HEK293 (cell line): Measurements from ENCODE around the gene EPS8.

ENCODE experiments used
- HOXC10 ChIP-seq: sonication (generic); formaldehyde crosslinking; IDR thresholded peaks from 2 replicates; pipeline ENCODE4 v1.8.1; 2023; ENCODE audit warnings: mild to moderate bottlenecking, missing genetic modification reagents
- INSM2 ChIP-seq: fragments of 450-650 bp; formaldehyde crosslinking; IDR thresholded peaks from 2 replicates; pipeline ENCODE4 v1.5.1; 2016; ENCODE audit warnings: missing biosample characterization, missing genetic modification characterization
- KLF1 ChIP-seq: fragments of 450-650 bp; formaldehyde crosslinking; IDR thresholded peaks from 2 replicates; pipeline ENCODE4 v1.5.1; 2016; ENCODE audit warnings: missing biosample characterization, missing genetic modification characterization
- KLF16 ChIP-seq: fragments of 450-650 bp; formaldehyde crosslinking; IDR thresholded peaks from 2 replicates; pipeline ENCODE4 v1.5.1; 2017; ENCODE audit warnings: missing biosample characterization, missing genetic modification characterization
- PATZ1 ChIP-seq: fragments of 450-650 bp; formaldehyde crosslinking; IDR thresholded peaks from 2 replicates; pipeline ENCODE4 v1.5.1; 2016; ENCODE audit warnings: missing biosample characterization, missing genetic modification characterization
- ZBTB20 ChIP-seq: fragments of 450-650 bp; formaldehyde crosslinking; IDR thresholded peaks from 2 replicates; pipeline ENCODE4 v1.5.1; 2016; ENCODE audit warnings: missing biosample characterization, missing genetic modification characterization
- ZBTB26 ChIP-seq: fragments of 450-650 bp; formaldehyde crosslinking; optimal IDR thresholded peaks from 2 replicates; pipeline ENCODE3; 2016; ENCODE audit warnings: missing biosample characterization, mild to moderate bottlenecking, missing genetic modification characterization
- ZBTB49 ChIP-seq: fragments of 450-650 bp; formaldehyde crosslinking; IDR thresholded peaks from 2 replicates; pipeline ENCODE4 v1.5.1; 2016; ENCODE audit warnings: missing biosample characterization, missing genetic modification characterization, low read depth
- ZFP69B ChIP-seq: fragments of 450-650 bp; formaldehyde crosslinking; IDR thresholded peaks from 2 replicates; pipeline ENCODE4 v1.5.1; 2016; ENCODE audit warnings: missing biosample characterization, missing genetic modification characterization
- ZNF140 ChIP-seq: fragments of 450-650 bp; formaldehyde crosslinking; IDR thresholded peaks from 2 replicates; pipeline ENCODE4 v1.5.1; 2016; ENCODE audit warnings: missing biosample characterization, missing genetic modification characterization
- ZNF184 ChIP-seq: fragments of 450-650 bp; IDR thresholded peaks from 2 replicates; pipeline ENCODE4 v1.5.1; 2018; ENCODE audit warnings: missing biosample characterization, mild to moderate bottlenecking, missing genetic modification characterization
- ZNF202 ChIP-seq: fragments of 450-650 bp; formaldehyde crosslinking; IDR thresholded peaks from 2 replicates; pipeline ENCODE4 v1.5.1; 2016; ENCODE audit warnings: missing biosample characterization, missing genetic modification characterization, borderline replicate concordance
- ZNF274 ChIP-seq, 2 experiments: fragments of 200-500 bp in 1 of 2; fragments of 450-650 bp in 1 of 2; sonication (Bioruptor generic) in 1 of 2; formaldehyde crosslinking in 1 of 2; IDR thresholded peaks; 2 replicates each; pipeline versions ENCODE4 v1.5.1 to v1.6.1; 2014 to 2016; ENCODE audit warnings: borderline replicate concordance in 1 of 2, inconsistent platforms in 1 of 2, low read length in 1 of 2, missing biosample characterization in 1 of 2, missing genetic modification characterization in 1 of 2
- ZNF335 ChIP-seq: fragments of 450-650 bp; formaldehyde crosslinking; conservative IDR thresholded peaks from 2 replicates; pipeline ENCODE4 v1.5.1; 2016; ENCODE audit warnings: missing biosample characterization, missing genetic modification characterization
- ZNF354C ChIP-seq: fragments of 450-650 bp; formaldehyde crosslinking; IDR thresholded peaks from 2 replicates; pipeline ENCODE4 v1.5.1; 2016; ENCODE audit warnings: missing biosample characterization, missing genetic modification characterization, low read depth, borderline replicate concordance
- ZNF423 ChIP-seq: fragments of 450-650 bp; formaldehyde crosslinking; IDR thresholded peaks from 2 replicates; pipeline ENCODE4 v1.5.1; 2016; ENCODE audit warnings: missing biosample characterization, missing genetic modification characterization
- ZNF433 ChIP-seq: fragments of 450-650 bp; formaldehyde crosslinking; IDR thresholded peaks from 2 replicates; pipeline ENCODE4 v1.5.1; 2016; ENCODE audit warnings: missing biosample characterization, missing genetic modification characterization, low read depth
- ZNF510 ChIP-seq: fragments of 450-650 bp; formaldehyde crosslinking; IDR thresholded peaks from 2 replicates; pipeline ENCODE4 v1.5.1; 2018; ENCODE audit warnings: mild to moderate bottlenecking, missing genetic modification characterization, missing biosample characterization; ENCODE audit not compliant: insufficient replicate concordance
- ZNF580 ChIP-seq: fragments of 450-650 bp; formaldehyde crosslinking; IDR thresholded peaks from 2 replicates; pipeline ENCODE4 v1.5.1; 2016; ENCODE audit warnings: missing biosample characterization, missing genetic modification characterization
- ZNF596 ChIP-seq: fragments of 450-650 bp; IDR thresholded peaks from 2 replicates; pipeline ENCODE4 v1.5.0; 2018; ENCODE audit warnings: missing biosample characterization, mild to moderate bottlenecking, missing genetic modification characterization, moderate library complexity
- ZNF610 ChIP-seq: fragments of 450-650 bp; formaldehyde crosslinking; IDR thresholded peaks from 2 replicates; pipeline ENCODE4 v1.5.1; 2016; ENCODE audit warnings: missing biosample characterization, missing genetic modification characterization, borderline replicate concordance
- ZNF626 ChIP-seq: fragments of 450-650 bp; sonication (Bioruptor Pico); formaldehyde crosslinking; IDR thresholded peaks from 2 replicates; pipeline ENCODE4 v1.5.1; 2018; ENCODE audit warnings: missing biosample characterization, missing genetic modification characterization, inconsistent platforms
- ZSCAN23 ChIP-seq: fragments of 450-650 bp; formaldehyde crosslinking; IDR thresholded peaks from 2 replicates; pipeline ENCODE4 v1.5.1; 2016; ENCODE audit warnings: missing biosample characterization, missing genetic modification characterization
- ZSCAN30 ChIP-seq: fragments of 450-650 bp; IDR thresholded peaks from 2 replicates; pipeline ENCODE4 v1.5.1; 2018; ENCODE audit warnings: missing biosample characterization, mild to moderate bottlenecking, missing genetic modification characterization, moderate library complexity
- TF ChIP-seq, protein P1 (sequence below): fragments of 450-650 bp; formaldehyde crosslinking; IDR thresholded peaks from 2 replicates; pipeline ENCODE4 v1.5.1; 2016; ENCODE audit warnings: missing biosample characterization, missing genetic modification characterization
- TF ChIP-seq, protein P2 (sequence below): fragments of 450-650 bp; formaldehyde crosslinking; IDR thresholded peaks from 2 replicates; pipeline ENCODE4 v1.5.1; 2017; ENCODE audit warnings: missing biosample characterization, missing genetic modification characterization

Gene EPS8

GRCh38 chr12:15688202-15688736 lies 100.9 kb downstream of the EPS8 start (continued):
- TF ChIP-seq ZNF274 (IDR thresholded peaks at IDR 0.05; ENCODE audit: low read length) (no peak), ZNF274 (tag by site-specific recombination; IDR thresholded peaks at IDR 0.05; ENCODE audit: borderline replicate concordance) (no peak), ZFP69B (peak; percentile 46; the same call in 1 of the 2 replicates), ZBTB49 (no peak), ZSCAN23 (no peak), ZBTB26 (tag by site-specific recombination) (peak; percentile 9), ZSCAN30 (tag by site-specific recombination) (peak; percentile 77), ZNF202 (no peak), KLF16 (peak; percentile 80), ZNF184 (tag by site-specific recombination) (no peak), ZNF140 (tag by site-specific recombination) (no peak), ZNF580 (no peak; the same call in none of the 2 replicates), ZNF596 (tag by site-specific recombination) (no peak), ZNF354C (tag by site-specific recombination) (no peak), KLF1 (tag by site-specific recombination) (peak; percentile 93), ZNF510 (tag by site-specific recombination) (no peak), ZNF335 (peak; percentile 84), ZBTB20 (no peak; the same call in 1 of the 2 replicates), PATZ1 (tag by site-specific recombination) (peak; percentile 55), HOXC10 (CRISPR knock-in tag) (no peak), ZNF626 (tag by site-specific recombination) (no peak), ZNF433 (tag by site-specific recombination) (no peak), INSM2 (no peak), ZNF423 (tag by site-specific recombination) (no peak), ZNF610 (tag by site-specific recombination) (no peak)
- TF ChIP-seq, protein P1, sequence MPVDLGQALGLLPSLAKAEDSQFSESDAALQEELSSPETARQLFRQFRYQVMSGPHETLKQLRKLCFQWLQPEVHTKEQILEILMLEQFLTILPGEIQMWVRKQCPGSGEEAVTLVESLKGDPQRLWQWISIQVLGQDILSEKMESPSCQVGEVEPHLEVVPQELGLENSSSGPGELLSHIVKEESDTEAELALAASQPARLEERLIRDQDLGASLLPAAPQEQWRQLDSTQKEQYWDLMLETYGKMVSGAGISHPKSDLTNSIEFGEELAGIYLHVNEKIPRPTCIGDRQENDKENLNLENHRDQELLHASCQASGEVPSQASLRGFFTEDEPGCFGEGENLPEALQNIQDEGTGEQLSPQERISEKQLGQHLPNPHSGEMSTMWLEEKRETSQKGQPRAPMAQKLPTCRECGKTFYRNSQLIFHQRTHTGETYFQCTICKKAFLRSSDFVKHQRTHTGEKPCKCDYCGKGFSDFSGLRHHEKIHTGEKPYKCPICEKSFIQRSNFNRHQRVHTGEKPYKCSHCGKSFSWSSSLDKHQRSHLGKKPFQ (tag by site-specific recombination): no peak
- TF ChIP-seq, protein P2, sequence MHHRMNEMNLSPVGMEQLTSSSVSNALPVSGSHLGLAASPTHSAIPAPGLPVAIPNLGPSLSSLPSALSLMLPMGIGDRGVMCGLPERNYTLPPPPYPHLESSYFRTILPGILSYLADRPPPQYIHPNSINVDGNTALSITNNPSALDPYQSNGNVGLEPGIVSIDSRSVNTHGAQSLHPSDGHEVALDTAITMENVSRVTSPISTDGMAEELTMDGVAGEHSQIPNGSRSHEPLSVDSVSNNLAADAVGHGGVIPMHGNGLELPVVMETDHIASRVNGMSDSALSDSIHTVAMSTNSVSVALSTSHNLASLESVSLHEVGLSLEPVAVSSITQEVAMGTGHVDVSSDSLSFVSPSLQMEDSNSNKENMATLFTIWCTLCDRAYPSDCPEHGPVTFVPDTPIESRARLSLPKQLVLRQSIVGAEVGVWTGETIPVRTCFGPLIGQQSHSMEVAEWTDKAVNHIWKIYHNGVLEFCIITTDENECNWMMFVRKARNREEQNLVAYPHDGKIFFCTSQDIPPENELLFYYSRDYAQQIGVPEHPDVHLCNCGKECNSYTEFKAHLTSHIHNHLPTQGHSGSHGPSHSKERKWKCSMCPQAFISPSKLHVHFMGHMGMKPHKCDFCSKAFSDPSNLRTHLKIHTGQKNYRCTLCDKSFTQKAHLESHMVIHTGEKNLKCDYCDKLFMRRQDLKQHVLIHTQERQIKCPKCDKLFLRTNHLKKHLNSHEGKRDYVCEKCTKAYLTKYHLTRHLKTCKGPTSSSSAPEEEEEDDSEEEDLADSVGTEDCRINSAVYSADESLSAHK: 0 out of 2 replicates have a peak, but pooled peaks have one; percentile 15
